Activated T-helper 17 cell treated with anti-CD3 and anti-CD28 coated beads, Interleukin-2, amount 50 U/mL, for 72 hours (primary cell): Measurements from ENCODE around the gene RALGPS1. TPM values are rescaled to one million over a fixed set of nuclear protein-coding genes. Genes with fewer than 3 reads are reported as not detected.

Source experiments
- ATAC-seq: fragments of 150-1000 bp; cut with Tn5 transposase; replicated peaks from 2 replicates; pipeline ENCODE4 v1.10.0; 2021; ENCODE audit warnings: mild to moderate bottlenecking, moderate library complexity
- H3K27ac Mint-ChIP-seq: one replicate; pipeline ENCODE4 v1.8.0; 2022; ENCODE audit warnings: mixed read lengths
- H3K27me3 Mint-ChIP-seq: one replicate; pipeline ENCODE4 v1.8.0; 2022; ENCODE audit warnings: mixed read lengths
- H3K36me3 Mint-ChIP-seq: one replicate; pipeline ENCODE4 v1.8.0; 2022; ENCODE audit warnings: low read depth, mild to moderate bottlenecking, mixed read lengths
- H3K4me1 Mint-ChIP-seq: one replicate; pipeline ENCODE4 v1.8.0; 2022; ENCODE audit warnings: mixed read lengths
- H3K4me3 Mint-ChIP-seq: one replicate; pipeline ENCODE4 v1.8.0; 2022; ENCODE audit warnings: mild to moderate bottlenecking, mixed read lengths
- H3K9me3 Mint-ChIP-seq: one replicate; pipeline ENCODE4 v1.8.0; 2022; ENCODE audit warnings: mixed read lengths
- total RNA-seq, 2 donors: library from RNA; stranded (reverse); gene quantifications; one replicate each; pipeline ENCODE4 v1.2.3, GENCODE V29; 2022

The RALGPS1 gene
- total RNA-seq, 2 donors from 2014 or later, result 2.3 to 3.4 TPM

DNA sequence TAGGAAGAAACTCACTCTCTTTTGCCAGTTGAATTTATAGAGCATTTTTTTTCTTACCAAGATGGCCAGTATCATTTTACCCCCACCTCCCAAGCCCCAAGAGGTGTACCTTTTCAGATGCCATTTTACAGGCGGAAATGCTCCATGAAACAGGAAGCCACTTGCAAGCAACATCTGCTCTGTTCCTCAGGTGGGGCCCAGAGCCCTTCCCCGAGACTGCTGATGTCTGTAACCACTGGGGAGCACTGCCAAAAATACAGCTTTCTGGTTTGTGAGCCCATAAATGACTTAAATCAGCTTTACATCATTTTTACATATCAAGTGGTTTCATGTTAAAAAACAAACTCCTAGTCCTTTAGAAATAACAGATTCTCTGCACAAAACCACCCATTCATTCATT, 307.1 kb downstream of the RALGPS1 start:
- Mint-ChIP-seq H3K4me1 (peaks cover 10% of the 10 kb centered on the region), H3K4me3 (no peak overlapping the region), H3K27ac (no peak overlapping the region), H3K27me3 (peaks cover 4% of the 10 kb centered on the region), H3K9me3 (no peaks in the 10 kb centered on the region), H3K36me3 (peaks cover 6% of the 10 kb centered on the region)
- no peak for ATAC-seq

- H3K27me3 Mint-ChIP-seq, result peaks cover 4% of the 10 kb centered on the region
- H3K36me3 Mint-ChIP-seq, result peaks cover 6% of the 10 kb centered on the region
- peaks cover 10% of the 10 kb centered on the region for H3K4me1 Mint-ChIP-seq
- ATAC-seq, result no peak
- H3K27ac Mint-ChIP-seq, result no peak overlapping the region
- H3K4me3 Mint-ChIP-seq, result no peak overlapping the region
- no peaks in the 10 kb centered on the region for H3K9me3 Mint-ChIP-seq
These were observed 308.0 kb downstream of the RALGPS1 start for GRCh38 chr9:127222388-127223095.

- Mint-ChIP-seq H3K36me3 (peaks cover 6% of the 10 kb centered on the region), H3K9me3 (no peaks in the 10 kb centered on the region), H3K27me3 (peaks cover 4% of the 10 kb centered on the region), H3K4me1 (peaks cover 10% of the 10 kb centered on the region), H3K27ac (no peak overlapping the region), H3K4me3 (peak overlapping the region; percentile 77)
- no peak for ATAC-seq
These were observed 308.7 kb downstream of the RALGPS1 start for GRCh38 chr9:127223266-127223665.

DNA sequence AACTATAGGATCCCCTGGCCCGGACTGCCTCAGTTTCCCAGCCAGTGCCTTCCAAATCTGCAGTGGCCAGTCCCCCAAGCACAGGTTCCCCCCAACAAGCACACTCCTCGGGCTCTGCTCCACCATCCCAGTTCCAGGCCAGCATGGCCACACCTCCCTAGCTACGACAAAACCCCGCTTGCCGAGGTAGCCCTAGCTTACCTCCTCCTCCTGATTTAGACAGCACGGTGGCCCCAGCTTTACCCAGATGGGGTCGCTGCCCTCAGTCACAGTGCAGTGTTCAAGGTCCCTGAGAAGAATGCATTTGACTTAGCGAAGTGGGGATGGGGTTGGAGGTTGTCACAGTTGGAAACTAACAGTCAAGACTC, 309.2 kb downstream of the RALGPS1 start:
- Mint-ChIP-seq H3K27me3 (peaks cover 4% of the 10 kb centered on the region), H3K4me1 (peaks cover 10% of the 10 kb centered on the region), H3K27ac (peak overlapping the region; percentile 85), H3K9me3 (no peaks in the 10 kb centered on the region), H3K36me3 (peaks cover 6% of the 10 kb centered on the region), H3K4me3 (peak overlapping the region; percentile 77)
- no peak for ATAC-seq

- Mint-ChIP-seq H3K36me3 (peaks cover 6% of the 10 kb centered on the region), H3K9me3 (no peaks in the 10 kb centered on the region), H3K27me3 (peaks cover 6% of the 10 kb centered on the region), H3K4me3 (peak overlapping the region; percentile 77), H3K27ac (peak overlapping the region; percentile 85), H3K4me1 (peaks cover 10% of the 10 kb centered on the region)
- ATAC-seq, result peak; percentile 71
These were observed 309.7 kb downstream of the RALGPS1 start for GRCh38 chr9:127224178-127224882.

- H3K4me1 Mint-ChIP-seq, result peaks cover 10% of the 10 kb centered on the region
- peaks cover 6% of the 10 kb centered on the region for H3K36me3 Mint-ChIP-seq
- peaks cover 6% of the 10 kb centered on the region for H3K27me3 Mint-ChIP-seq
- peak overlapping the region; percentile 85 for H3K27ac Mint-ChIP-seq
- peak overlapping the region; percentile 77 for H3K4me3 Mint-ChIP-seq
- peak; percentile 87 for ATAC-seq
- H3K9me3 Mint-ChIP-seq, result no peaks in the 10 kb centered on the region
These were observed 310.5 kb downstream of the RALGPS1 start for GRCh38 chr9:127224883-127225739.

- Mint-ChIP-seq H3K27ac (peak overlapping the region; percentile 79), H3K4me1 (peaks cover 10% of the 10 kb centered on the region), H3K36me3 (peaks cover 6% of the 10 kb centered on the region), H3K4me3 (peak overlapping the region; percentile 76), H3K9me3 (no peaks in the 10 kb centered on the region), H3K27me3 (peaks cover 6% of the 10 kb centered on the region)
- ATAC-seq, result no peak
These were observed 311.4 kb downstream of the RALGPS1 start for GRCh38 chr9:127225801-127226625.

DNA sequence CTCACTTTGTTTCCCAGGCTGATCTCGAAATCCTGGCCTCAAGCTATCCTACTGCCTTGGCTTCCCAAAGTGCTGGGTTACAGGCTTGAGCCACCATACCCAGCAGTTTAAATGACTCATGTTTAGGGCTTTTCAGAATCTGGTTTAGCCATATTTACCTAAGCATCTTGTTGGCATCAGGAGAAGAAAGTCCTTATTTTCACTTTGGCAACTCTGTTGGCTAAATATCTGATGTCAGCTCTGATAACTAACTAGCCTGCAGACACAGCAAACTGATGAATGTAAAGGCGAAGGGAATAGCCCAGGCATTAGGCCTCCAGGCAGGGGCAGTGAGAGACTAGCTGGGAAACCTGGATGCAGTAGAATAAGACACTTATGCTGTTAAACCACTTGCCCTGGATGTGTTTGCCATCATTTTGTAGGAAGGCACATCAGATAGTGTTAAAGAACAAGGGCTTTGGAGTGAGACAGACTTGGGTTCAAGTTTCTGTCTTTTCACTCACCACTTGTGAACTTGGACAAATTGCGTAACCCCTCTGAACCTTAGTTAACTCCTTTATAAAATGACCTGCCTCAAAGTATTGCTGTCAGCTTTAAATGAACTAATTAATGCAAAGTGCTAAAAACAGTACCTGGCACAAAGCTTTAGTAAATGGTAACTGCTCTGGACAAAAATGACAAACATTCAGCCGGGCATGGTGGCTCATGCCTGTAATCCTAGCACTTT, 315.3 kb downstream of the RALGPS1 start:
- ATAC-seq, result no peak
- Mint-ChIP-seq H3K27ac (no peak overlapping the region), H3K27me3 (peaks cover 12% of the 10 kb centered on the region), H3K36me3 (no peaks in the 10 kb centered on the region), H3K4me1 (peaks cover 5% of the 10 kb centered on the region), H3K4me3 (no peak overlapping the region), H3K9me3 (no peaks in the 10 kb centered on the region)

DNA sequence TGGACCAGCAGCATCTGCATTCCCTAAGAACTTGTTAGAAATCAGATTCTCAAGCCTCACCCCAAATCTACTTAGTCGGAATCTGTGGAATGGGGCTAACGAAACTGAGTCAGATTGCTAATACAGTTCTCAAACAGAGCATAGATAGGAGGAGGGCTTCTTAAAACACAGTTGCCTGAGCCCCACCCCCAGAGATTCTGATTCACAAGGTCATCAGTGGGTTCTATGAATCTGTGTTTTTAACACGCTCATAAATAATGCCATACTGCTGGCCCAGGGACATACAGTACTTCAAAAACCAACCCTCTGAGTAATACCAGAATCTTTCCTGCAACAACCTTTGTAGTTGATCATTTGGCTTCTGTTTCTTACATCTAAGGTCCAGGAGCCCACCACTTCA, 317.1 kb downstream of the RALGPS1 start:
- Mint-ChIP-seq H3K9me3 (no peaks in the 10 kb centered on the region), H3K4me1 (peaks cover under 1% of the 10 kb centered on the region), H3K27me3 (peaks cover 9% of the 10 kb centered on the region), H3K4me3 (no peak overlapping the region), H3K27ac (no peak overlapping the region), H3K36me3 (no peaks in the 10 kb centered on the region)
- ATAC-seq, result no peak

GRCh38 chr9:127232833-127233549, 318.4 kb downstream of the RALGPS1 start:
- H3K9me3 Mint-ChIP-seq, result no peaks in the 10 kb centered on the region
- H3K36me3 Mint-ChIP-seq, result no peaks in the 10 kb centered on the region
- no peak overlapping the region for H3K4me3 Mint-ChIP-seq
- H3K27ac Mint-ChIP-seq, result no peak overlapping the region
- peak; percentile 21 for ATAC-seq
- H3K27me3 Mint-ChIP-seq, result peaks cover 9% of the 10 kb centered on the region
- H3K4me1 Mint-ChIP-seq, result no peaks in the 10 kb centered on the region

- Mint-ChIP-seq H3K36me3 (no peaks in the 10 kb centered on the region), H3K4me1 (no peaks in the 10 kb centered on the region), H3K4me3 (no peak overlapping the region), H3K9me3 (no peaks in the 10 kb centered on the region), H3K27me3 (peaks cover 9% of the 10 kb centered on the region), H3K27ac (no peak overlapping the region)
- no peak for ATAC-seq
These were observed 319.0 kb downstream of the RALGPS1 start for GRCh38 chr9:127233550-127233949.

DNA sequence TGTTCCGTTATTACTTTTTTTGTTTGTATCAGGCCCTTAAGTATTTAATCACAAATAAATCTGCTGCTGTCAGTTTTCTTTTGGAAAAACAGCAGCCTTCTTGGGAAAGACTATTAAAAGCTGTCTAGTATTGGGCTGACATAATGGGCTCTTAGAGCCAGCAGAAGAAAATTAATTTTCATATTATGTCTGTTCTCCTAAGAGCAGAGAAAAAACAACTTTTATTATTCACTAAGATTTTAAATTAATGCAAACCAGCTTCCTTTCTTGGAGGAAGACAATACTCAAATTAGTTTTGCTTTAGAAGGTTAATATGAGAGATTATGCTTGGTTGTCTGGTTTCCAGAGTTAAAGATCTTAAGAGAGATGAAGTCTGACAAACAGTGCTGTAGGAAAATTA, 319.4 kb downstream of the RALGPS1 start:
- ATAC-seq, result no peak
- Mint-ChIP-seq H3K4me3 (no peak overlapping the region), H3K4me1 (no peaks in the 10 kb centered on the region), H3K36me3 (no peaks in the 10 kb centered on the region), H3K9me3 (no peaks in the 10 kb centered on the region), H3K27me3 (peaks cover 9% of the 10 kb centered on the region), H3K27ac (no peak overlapping the region)

DNA sequence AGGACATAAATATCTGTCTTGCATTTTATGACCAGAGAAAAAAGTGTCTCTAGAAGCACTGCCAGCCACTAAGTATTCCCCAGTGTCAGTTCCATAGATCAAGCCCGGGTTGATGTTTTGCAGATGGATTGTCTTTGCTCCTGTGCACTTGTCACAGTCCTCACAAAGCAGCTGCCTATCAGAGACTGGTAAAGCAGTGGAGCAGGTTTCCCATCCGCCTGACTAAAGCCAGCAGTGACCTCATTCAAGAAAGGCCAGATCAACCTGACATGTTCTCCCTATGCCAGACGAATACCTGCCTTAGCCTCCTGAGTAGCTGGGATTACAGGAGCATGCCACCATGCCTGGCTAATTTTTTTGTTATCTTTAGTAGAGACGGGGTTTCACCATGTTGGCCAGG, 323.2 kb downstream of the RALGPS1 start:
- Mint-ChIP-seq H3K4me3 (no peak overlapping the region), H3K27ac (no peak overlapping the region), H3K4me1 (no peaks in the 10 kb centered on the region), H3K36me3 (no peaks in the 10 kb centered on the region), H3K9me3 (no peaks in the 10 kb centered on the region), H3K27me3 (no peaks in the 10 kb centered on the region)
- ATAC-seq, result no peak
